Measurements from ENCODE around the gene CAPN5. TPM values are rescaled to one million over a fixed set of nuclear protein-coding genes. Genes with fewer than 3 reads are reported as not detected.

The CAPN5 gene
- total RNA-seq, 1 experiment from 2014 or later: 0.26 TPM

GRCh38 chr11:77063861-77064260 lies 2.9 kb upstream of the CAPN5 start:
- no peak overlapping the region for H3K27ac Mint-ChIP-seq (ENCODE audit: low read depth, unreplicated experiment)
- BruUV-seq (replicated peaks): no TSS peak

DNA sequence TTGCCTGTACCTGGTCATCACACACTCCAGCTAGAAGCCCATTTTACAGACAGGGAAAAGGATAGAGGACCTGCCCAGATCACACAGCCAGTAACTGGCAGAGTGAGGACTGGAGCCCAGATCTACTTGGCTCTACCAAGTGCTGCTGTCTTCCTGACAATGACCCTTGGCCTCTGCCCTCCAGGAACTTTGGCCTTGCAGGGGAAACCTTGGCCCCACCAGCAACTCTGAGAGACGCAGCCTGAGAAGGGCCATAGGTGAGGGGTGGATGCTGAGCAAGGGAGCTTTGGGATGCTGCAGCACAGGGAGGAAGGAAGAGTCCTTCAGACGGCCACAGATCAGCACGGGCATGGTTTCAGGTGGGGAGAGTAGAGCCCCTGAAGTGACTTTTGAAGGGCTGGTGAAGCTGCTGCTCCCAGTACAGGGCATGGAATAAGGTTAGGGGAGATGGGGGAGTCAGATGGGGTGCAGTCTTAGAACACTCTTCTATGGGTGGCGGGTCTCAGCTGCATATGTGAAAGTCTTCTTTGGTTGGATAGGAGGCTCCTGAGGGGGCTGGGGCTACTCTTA lies 2.0 kb upstream of the CAPN5 start:
- H3K4me1 Mint-ChIP-seq (ENCODE audit: insufficient read depth, unreplicated experiment): no peaks in the 10 kb centered on the region
- no peaks in the 10 kb centered on the region for H3K9me3 Mint-ChIP-seq (ENCODE audit: unreplicated experiment)
- no TSS peak for BruUV-seq (replicated peaks)
- no peak for DNase-seq (ENCODE audit: unreplicated experiment)
- intact Hi-C loops (cut with micrococcal nuclease): no loop called here
- H3K27ac Mint-ChIP-seq (ENCODE audit: low read depth, unreplicated experiment): no peak overlapping the region
- no peak overlapping the region for H3K4me3 Mint-ChIP-seq (ENCODE audit: unreplicated experiment)
- H3K27me3 Mint-ChIP-seq (ENCODE audit: insufficient read depth, unreplicated experiment): no peaks in the 10 kb centered on the region
- ChIA-PET POLR2A (no interaction called here), CTCF (interaction anchor here (0.7 to 4.9 kb wide), 5 partner anchors 11 to 145 kb away, joined by 3 to 37 read pairs (median 4); no protein-coding TSS in a partner anchor)
- no peaks in the 10 kb centered on the region for H3K36me3 Mint-ChIP-seq (ENCODE audit: insufficient read depth, unreplicated experiment)
- no peak for TF ChIP-seq CTCF (IDR thresholded peaks at IDR 0.05; ENCODE audit: unreplicated experiment)

More at GRCh38 chr11:77063861-77064260, 2.9 kb upstream of the CAPN5 start:
- Mint-ChIP-seq H3K4me3 (ENCODE audit: unreplicated experiment) (no peak overlapping the region), H3K9me3 (ENCODE audit: unreplicated experiment) (no peaks in the 10 kb centered on the region), H3K36me3 (ENCODE audit: insufficient read depth, unreplicated experiment) (no peaks in the 10 kb centered on the region), H3K4me1 (ENCODE audit: insufficient read depth, unreplicated experiment) (no peaks in the 10 kb centered on the region), H3K27me3 (ENCODE audit: insufficient read depth, unreplicated experiment) (peaks cover 9% of the 10 kb centered on the region)
- POLR2A ChIA-PET: no interaction called here
- no peak for DNase-seq (ENCODE audit: unreplicated experiment)
- TF ChIP-seq CTCF (IDR thresholded peaks at IDR 0.05; ENCODE audit: unreplicated experiment): no peak
- CTCF ChIA-PET: interaction anchor here (0.6 to 4.9 kb wide), 4 partner anchors 16 to 27 kb away, joined by 3 to 37 read pairs (median 12); no protein-coding TSS in a partner anchor
- intact Hi-C loops (cut with micrococcal nuclease): no loop called here

DNA sequence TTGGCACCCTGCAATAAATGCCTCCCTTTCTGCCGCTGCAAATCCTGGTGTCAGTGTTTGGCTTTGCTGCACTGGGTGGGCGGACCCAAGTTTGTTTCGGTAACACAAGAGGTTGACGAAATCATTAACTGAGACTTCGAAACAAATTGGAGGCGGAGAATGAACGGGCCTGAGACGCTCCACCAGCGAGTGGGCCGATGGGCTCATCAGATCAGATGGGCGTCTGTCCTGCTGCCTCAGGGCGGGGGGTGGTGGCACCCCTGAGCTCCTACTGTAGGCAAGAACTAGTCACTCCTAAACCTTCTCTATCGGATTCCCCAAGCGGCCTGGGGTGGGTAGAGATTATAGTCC lies 918 bp upstream of the CAPN5 start:
- Mint-ChIP-seq H3K4me1 (ENCODE audit: insufficient read depth, unreplicated experiment) (no peaks in the 10 kb centered on the region), H3K27ac (ENCODE audit: low read depth, unreplicated experiment) (no peak overlapping the region), H3K9me3 (ENCODE audit: unreplicated experiment) (no peaks in the 10 kb centered on the region), H3K36me3 (ENCODE audit: insufficient read depth, unreplicated experiment) (peaks cover 2% of the 10 kb centered on the region), H3K4me3 (ENCODE audit: unreplicated experiment) (peak overlapping the region; percentile 68), H3K27me3 (ENCODE audit: insufficient read depth, unreplicated experiment) (no peaks in the 10 kb centered on the region)
- TF ChIP-seq CTCF (IDR thresholded peaks at IDR 0.05; ENCODE audit: unreplicated experiment): no peak
- no peak for DNase-seq (ENCODE audit: unreplicated experiment)
- BruUV-seq (replicated peaks): no TSS peak
- intact Hi-C loops (cut with micrococcal nuclease): loop anchor here (1.0 kb wide), 1 partner anchor 25 kb away; no protein-coding TSS in a partner anchor
- CTCF ChIA-PET: interaction anchor here (0.6 to 4.9 kb wide), 4 partner anchors 12 to 52 kb away, joined by 3 to 37 read pairs (median 7); no protein-coding TSS in a partner anchor
- POLR2A ChIA-PET: interaction anchor here (0.7 kb wide), 1 partner anchor 29 kb away, joined by 3 read pairs; no protein-coding TSS in a partner anchor

DNA sequence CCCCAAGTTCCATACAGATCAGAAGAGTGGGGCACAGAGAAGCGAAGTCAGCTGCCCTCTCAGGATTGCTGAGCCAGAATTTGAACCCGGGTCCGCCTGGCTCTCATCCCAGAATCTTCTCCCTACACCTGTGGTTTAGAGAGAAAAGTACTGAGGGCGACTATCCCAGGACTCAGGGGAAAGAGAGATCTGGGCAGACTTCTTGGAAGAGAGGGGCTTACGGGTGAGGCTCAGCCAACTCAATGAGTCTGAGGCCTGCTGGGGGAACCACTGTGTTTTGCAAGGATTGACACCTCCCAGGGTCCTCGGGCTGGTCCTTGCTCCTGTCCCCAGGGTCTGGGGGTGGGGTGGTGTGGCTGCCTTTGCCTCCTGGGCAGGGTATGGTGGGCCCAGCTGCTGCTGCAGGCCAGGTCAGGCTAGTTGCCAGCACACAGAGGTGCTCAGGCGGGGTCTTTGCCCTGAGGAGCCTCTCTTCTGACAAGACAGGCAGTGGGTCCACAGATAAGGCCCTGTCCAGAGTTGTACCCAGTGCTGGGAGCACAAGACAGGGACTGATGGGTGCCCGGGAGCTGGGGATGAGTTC lies 1.2 kb downstream of the CAPN5 start:
- H3K4me1 Mint-ChIP-seq (ENCODE audit: insufficient read depth, unreplicated experiment): no peaks in the 10 kb centered on the region
- no peaks in the 10 kb centered on the region for H3K9me3 Mint-ChIP-seq (ENCODE audit: unreplicated experiment)
- no peak overlapping the region for H3K27ac Mint-ChIP-seq (ENCODE audit: low read depth, unreplicated experiment)
- ChIA-PET POLR2A (no interaction called here), CTCF (no interaction called here)
- H3K27me3 Mint-ChIP-seq (ENCODE audit: insufficient read depth, unreplicated experiment): no peaks in the 10 kb centered on the region
- intact Hi-C loops (cut with micrococcal nuclease): no loop called here
- no TSS peak for BruUV-seq (replicated peaks)
- H3K4me3 Mint-ChIP-seq (ENCODE audit: unreplicated experiment): peak overlapping the region; percentile 68
- TF ChIP-seq CTCF (IDR thresholded peaks at IDR 0.05; ENCODE audit: unreplicated experiment): no peak
- DNase-seq (ENCODE audit: unreplicated experiment): no peak
- H3K36me3 Mint-ChIP-seq (ENCODE audit: insufficient read depth, unreplicated experiment): peaks cover 5% of the 10 kb centered on the region
